Ovary (tissue), 3 donors: Measurements from ENCODE around the gene GALNT16.

ENCODE experiments used
- CTCF ChIP-seq, 3 donors: fragments of 450-650 bp in 2 of 3; fragments of 200-600 bp in 1 of 3; IDR thresholded peaks; one replicate each; pipeline versions ENCODE4 v1.5.1 to v1.8.0; 2016 to 2022; ENCODE audit warnings: antibody characterized with exemption in 3 of 3, mild to moderate bottlenecking in 1 of 3
- POLR2A ChIP-seq: fragments of 450-650 bp; IDR thresholded peaks from one replicate; pipeline ENCODE4 v1.6.1; 2017; ENCODE audit warnings: antibody characterized with exemption, mild to moderate bottlenecking, moderate library complexity
- donor health status: DM: no; HTN: no; CAD: no.

DNA sequence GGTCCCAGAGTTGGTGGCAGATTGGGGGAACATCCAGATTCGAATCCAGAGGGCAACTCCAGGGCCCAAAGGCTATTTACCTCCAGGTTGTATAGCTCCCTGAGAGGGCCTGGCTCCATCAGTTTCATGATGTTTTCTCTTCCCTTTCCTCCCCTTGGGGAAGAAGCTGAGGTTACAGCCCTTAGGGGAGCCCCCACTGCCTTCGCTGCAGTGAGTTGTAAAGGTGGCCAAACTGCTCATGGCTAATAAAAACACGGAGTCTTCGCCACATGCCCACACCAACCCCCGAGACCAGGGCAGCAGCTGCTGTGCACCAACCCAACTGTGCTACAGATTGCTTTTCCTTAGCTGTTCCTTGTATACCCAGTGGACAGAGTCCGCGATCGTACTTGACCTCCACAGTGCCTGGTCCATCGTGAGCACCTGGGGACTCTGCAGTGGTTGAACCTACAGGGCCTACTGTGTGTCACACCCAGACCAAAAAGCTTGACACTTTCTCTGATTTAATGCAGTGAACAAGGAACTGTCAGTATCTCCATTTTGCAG lies 20.9 kb downstream of the GALNT16 start:
- TF ChIP-seq POLR2A (no peak), CTCF (IDR thresholded peaks at IDR 0.05) (no peak)
